Ammon's horn (tissue), 1 donor: ENCODE results near the gene MAP3K4.
A peak's percentile ranks its signal among the peaks of the same experiment; 100 is the strongest.
"Not testable (repeated sequence)": the region's sequence is repeated elsewhere in the genome, so short reads cannot be mapped to it uniquely, and the experiment has no call there.

ENCODE experiments used
- DNase-seq: peaks from one replicate; pipeline ENCODE4 v3.0.0-alpha.2; 2016; ENCODE audit warnings: low spot score

The MAP3K4 gene

GRCh38 chr6:161117942-161118341, 126.4 kb downstream of the MAP3K4 start:
- DNase-seq: no peak

- DNase-seq: not testable (repeated sequence)
Observed at GRCh38 chr6:161123319-161123718, 131.8 kb downstream of the MAP3K4 start.

DNA sequence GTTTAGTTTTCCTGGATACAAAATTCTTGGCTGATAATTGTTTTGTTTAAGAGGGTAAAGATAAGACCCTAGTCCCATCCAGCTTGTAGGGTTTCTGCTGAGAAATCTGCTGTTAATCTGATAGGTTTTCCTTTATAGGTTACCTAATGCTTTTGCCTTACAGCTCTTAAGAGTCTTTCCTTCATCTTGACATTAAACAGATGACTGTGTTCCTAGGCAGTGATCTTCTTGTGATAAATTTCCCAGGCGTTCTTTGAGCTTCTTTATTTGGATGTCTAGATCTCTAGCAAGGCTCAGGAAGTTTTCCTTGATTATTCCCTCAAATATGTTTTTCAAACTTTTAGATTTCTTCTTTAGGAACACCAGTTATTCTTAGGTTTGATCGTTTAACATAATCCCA, 134.0 kb downstream of the MAP3K4 start:
- no peak for DNase-seq

DNA sequence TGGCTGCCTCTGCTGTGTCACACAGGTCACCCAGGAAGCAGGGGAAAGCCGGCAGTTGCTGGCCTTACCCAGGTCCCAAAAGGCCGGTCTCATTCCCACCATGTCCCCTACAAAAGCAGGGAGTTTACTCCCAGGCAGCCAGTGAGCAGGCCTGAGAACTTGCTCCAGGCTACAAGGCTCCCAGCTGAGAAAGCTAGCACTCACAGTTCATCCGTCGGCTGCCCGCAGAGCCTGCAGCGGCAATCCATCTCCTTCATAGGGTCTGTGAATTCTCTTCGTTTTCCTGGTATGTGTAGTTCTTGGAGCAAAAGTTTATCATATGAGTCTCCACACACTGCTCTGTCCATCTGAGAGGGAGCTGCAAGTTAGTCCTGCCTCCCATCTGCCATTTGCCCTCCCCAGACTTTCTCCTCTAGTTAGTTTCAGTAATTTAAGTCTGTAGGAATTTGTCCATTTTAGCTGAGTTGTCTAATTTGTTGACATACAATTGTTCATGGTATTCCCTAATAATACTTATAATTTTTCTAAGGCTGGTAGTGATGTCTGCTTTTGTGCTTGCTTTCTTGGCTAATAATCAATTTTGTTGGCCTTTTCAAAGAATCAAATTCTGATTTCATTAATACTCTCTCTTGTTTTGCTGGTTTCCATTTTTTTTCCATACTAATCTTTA, 135.6 kb downstream of the MAP3K4 start:
- no peak for DNase-seq

DNA sequence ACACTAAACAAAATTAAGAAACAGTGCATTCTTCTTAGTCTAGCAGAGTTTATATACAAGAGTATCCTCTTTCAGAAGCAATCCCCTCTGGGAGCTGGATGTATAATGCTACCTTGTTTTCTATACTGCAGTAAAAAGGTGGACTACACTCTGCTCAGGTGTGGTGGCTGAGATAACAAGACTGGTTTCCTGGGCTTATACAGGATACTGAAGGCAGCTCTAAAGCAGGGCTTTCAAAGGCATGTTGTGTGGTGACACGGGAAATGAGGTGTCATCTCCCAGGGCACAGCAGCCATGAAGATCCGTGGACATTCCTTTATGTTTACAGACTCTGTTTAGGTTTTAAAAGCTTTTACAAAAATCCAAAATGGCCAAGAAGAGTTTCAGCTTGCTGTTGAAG, 136.7 kb downstream of the MAP3K4 start:
- DNase-seq: no peak

GRCh38 chr6:161128680-161129196, 137.2 kb downstream of the MAP3K4 start:
- no peak for DNase-seq

- DNase-seq: no peak
Observed at GRCh38 chr6:161130541-161130940, 139.0 kb downstream of the MAP3K4 start.

GRCh38 chr6:161130967-161131766, 139.6 kb downstream of the MAP3K4 start:
- no peak for DNase-seq

DNA sequence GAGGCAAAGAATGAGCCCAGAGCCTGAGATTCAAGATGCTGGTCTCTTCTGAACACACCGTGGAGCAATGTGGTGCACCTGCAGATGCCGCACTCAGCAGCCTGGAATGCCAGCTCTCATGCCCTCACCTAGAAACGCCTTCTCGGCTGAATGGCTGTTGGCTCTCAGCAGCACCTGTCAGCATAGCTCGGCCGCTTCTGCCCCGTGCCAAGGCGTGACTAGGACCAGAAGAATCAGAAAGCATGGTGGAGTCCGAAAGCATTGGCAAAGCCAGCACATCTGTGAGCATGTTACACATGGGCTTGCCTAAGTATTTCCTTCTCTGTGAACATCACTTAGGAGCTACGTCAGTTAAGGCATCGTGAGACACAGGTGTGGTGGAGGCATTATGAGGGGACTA, 140.8 kb downstream of the MAP3K4 start:
- no peak for DNase-seq

GRCh38 chr6:161133963-161134362, 142.4 kb downstream of the MAP3K4 start:
- DNase-seq: no peak

DNA sequence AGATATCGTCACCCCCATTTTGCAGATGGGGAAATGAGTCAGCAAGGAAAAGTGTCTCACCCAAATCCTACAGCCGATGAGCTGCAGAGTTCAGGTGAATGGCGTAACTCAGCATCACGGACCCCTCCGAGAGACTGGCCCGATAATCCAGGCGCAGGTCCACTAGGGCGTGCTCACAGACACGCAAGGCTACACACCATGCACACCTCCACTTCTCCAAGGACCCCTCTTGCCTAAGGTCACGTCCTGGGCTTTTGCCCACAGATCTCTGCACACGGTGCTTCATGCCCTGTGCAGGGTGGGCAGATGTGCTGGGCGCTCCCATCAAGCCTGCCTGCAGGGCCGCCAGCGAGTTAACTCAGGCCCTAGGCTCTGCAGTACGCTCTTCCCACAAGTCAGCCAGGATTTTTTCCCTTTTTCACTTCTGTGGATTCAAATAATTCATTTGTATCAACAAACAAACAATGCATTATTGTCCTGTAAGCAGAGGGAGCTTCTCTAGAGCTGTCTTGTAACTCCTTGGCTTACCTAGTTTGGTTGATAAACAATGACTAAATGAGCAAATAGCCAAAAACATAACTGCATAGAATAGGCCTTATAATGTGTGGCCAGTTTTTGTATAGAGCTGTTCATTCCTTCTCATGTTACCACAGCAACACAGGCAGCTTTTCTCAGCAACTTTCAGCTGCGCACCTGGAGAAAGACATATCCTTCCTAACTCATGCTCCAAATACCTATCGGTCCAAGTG, 143.2 kb downstream of the MAP3K4 start:
- DNase-seq: no peak

DNA sequence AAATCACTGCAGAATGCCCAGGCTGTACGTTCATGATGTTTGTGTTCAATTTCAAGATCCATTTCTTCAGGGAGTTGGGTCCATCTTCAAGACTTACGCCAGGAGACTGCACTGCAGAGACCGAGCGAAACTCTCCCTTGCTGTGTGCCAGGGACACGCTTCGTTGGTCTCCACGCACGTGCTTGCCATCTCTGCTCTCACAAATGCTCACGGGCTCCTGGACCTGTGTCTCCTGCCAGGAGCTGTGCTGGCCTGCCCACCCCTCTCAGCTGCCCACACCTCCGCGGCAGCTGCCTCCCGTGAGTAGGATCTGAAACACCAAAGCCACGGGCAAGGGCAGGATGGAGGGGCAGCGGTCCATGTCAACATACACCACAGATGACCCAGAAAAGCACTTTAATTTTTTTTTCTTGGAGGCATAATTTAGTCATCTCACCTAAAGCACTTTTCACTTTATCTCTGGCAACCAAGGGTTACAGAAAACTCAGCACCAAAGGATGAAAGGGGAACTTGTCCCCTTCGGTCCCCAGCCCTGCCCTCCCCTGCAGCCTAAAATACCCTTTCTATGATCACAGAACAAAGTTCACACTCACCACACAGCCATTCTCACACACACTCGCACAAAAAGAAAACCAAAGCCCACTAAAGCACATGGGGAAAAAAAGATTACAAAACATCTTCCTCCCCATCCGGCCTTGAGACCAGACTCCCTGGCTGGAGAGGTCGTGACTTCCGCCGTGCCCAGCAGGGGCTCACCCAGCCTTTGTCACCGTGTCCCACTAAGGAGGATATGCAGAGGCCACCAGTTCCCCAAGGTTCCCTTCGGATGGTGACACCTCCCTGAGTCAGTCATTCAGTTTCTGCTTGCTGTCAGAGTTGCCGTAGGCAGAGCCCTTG, 144.4 kb downstream of the MAP3K4 start:
- DNase-seq: peak; percentile 32

GRCh38 chr6:161136655-161137054, 145.1 kb downstream of the MAP3K4 start:
- DNase-seq: no peak

- DNase-seq: no peak
Observed at GRCh38 chr6:161137320-161137719, 145.8 kb downstream of the MAP3K4 start.

GRCh38 chr6:161137839-161138542, 146.4 kb downstream of the MAP3K4 start:
- peak; percentile 41 for DNase-seq

- peak; percentile 65 for DNase-seq
Observed at GRCh38 chr6:161138543-161139303, 147.2 kb downstream of the MAP3K4 start.

- no peak for DNase-seq
Observed at GRCh38 chr6:161139304-161139765, 147.8 kb downstream of the MAP3K4 start.

GRCh38 chr6:161139766-161140553, 148.4 kb downstream of the MAP3K4 start:
- no peak for DNase-seq

GRCh38 chr6:161140554-161140875, 148.9 kb downstream of the MAP3K4 start:
- no peak for DNase-seq
